ENCODE results near the gene WWOX.

The WWOX gene

DNA sequence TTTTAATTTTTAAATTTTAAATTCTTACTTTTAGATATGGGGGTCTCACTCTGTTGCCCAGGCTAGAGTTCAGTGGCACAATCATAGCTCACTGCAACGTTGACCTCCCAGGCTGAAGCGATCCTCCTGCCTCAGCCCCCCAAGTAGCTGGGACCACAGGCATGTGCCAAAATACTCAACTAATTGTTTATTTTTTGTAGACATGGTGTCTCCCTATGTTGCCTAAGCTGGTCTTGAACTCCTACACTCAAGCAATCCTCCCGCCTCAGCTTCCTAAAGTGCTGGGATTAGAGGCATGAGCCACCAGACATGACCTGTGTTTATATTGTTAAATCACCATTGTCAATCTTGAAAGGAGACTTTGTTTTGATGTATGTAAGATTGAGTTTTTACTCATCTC is 332.2 kb downstream of the WWOX start:
- Histone ChIP-seq H3K4ac (ENCODE audit: low read depth, low read length) (no peak overlapping the region), H4K12ac (ENCODE audit: low read depth, low read length) (no peak overlapping the region), H2AK5ac (ENCODE audit: low read length) (no peak overlapping the region), H3K79me2 (ENCODE audit: control insufficient read depth, insufficient read depth, low read length, poor library complexity) (no peaks in the 10 kb centered on the region), H3K27me3 (ENCODE audit: insufficient read depth, low read length) (no peaks in the 10 kb centered on the region), H3K18ac (ENCODE audit: low read length) (no peak overlapping the region), H2BK120ac (ENCODE audit: insufficient read depth, low read length, poor library complexity) (no peak overlapping the region), H3K23ac (ENCODE audit: low read length) (no peak overlapping the region), H3K27ac (ENCODE audit: low read depth, low read length) (no peak overlapping the region), H3K4me3 (ENCODE audit: low read depth, low read length) (no peak overlapping the region), H2BK12ac (ENCODE audit: low read length) (no peak overlapping the region), H3K4me1 (ENCODE audit: control insufficient read depth in 1 of 2, insufficient read depth in 2 of 2, low read length in 2 of 2) (no peaks in the 10 kb centered on the region), H3K9me3 (ENCODE audit: insufficient read depth, low read depth, low read length) (no peaks in the 10 kb centered on the region), H4K91ac (ENCODE audit: low read depth, low read length) (no peak overlapping the region), H3K4me2 (ENCODE audit: low read length) (no peak overlapping the region), H3K79me1 (ENCODE audit: low read length) (no peaks in the 10 kb centered on the region), H3K9ac (ENCODE audit: low read length) (no peak overlapping the region), H2AFZ (ENCODE audit: insufficient read depth, low read length, poor library complexity) (no peak overlapping the region), H4K8ac (ENCODE audit: low read depth, low read length) (no peak overlapping the region), H3K14ac (ENCODE audit: low read length) (no peak overlapping the region), H2BK5ac (ENCODE audit: low read depth, low read length, poor library complexity) (no peak overlapping the region), H3K36me3 (ENCODE audit: control insufficient read depth in 1 of 2, insufficient read depth in 2 of 2, low read length in 2 of 2) (peaks cover 0 to 3% of the 10 kb centered on the region in 2 experiments)
- no CpG with 5 or more reads among the region's 3 CpGs for WGBS (ENCODE audit: extremely low coverage, insufficient coverage, insufficient read length)
- no peak for DNase-seq

DNA sequence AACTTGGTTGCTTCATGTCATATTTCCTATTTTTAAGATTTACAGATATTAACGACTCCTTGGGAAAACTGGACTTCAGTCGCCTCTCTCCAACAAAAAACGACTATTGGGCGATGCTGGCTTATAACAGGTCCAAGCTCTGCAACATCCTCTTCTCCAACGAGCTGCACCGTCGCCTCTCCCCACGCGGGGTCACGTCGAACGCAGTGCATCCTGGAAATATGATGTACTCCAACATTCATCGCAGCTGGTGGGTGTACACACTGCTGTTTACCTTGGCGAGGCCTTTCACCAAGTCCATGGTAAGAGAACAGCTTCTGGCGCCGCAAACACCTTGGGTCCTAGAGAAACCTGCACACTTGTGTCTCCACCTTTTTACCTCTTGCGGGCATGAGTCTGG is 333.0 kb downstream of the WWOX start:
- H3K27ac ChIP-seq (ENCODE audit: low read depth, low read length) = no peak overlapping the region
- H3K4me1 ChIP-seq (ENCODE audit: control insufficient read depth in 1 of 2, insufficient read depth in 2 of 2, low read length in 2 of 2) = no peaks in the 10 kb centered on the region
- H3K9ac ChIP-seq (ENCODE audit: low read length) = no peak overlapping the region
- H3K14ac ChIP-seq (ENCODE audit: low read length) = no peak overlapping the region
- H4K8ac ChIP-seq (ENCODE audit: low read depth, low read length) = no peak overlapping the region
- no peak overlapping the region for H2AK5ac ChIP-seq (ENCODE audit: low read length)
- no peak overlapping the region for H2BK12ac ChIP-seq (ENCODE audit: low read length)
- no peaks in the 10 kb centered on the region for H3K27me3 ChIP-seq (ENCODE audit: insufficient read depth, low read length)
- H3K4ac ChIP-seq (ENCODE audit: low read depth, low read length) = no peak overlapping the region
- no peak overlapping the region for H3K18ac ChIP-seq (ENCODE audit: low read length)
- no peak overlapping the region for H2AFZ ChIP-seq (ENCODE audit: insufficient read depth, low read length, poor library complexity)
- no peak overlapping the region for H4K91ac ChIP-seq (ENCODE audit: low read depth, low read length)
- H3K9me3 ChIP-seq (ENCODE audit: insufficient read depth, low read depth, low read length) = no peaks in the 10 kb centered on the region
- no CpG with 5 or more reads among the region's 17 CpGs for WGBS (ENCODE audit: extremely low coverage, insufficient coverage, insufficient read length)
- no peaks in the 10 kb centered on the region for H3K79me1 ChIP-seq (ENCODE audit: low read length)
- no peak overlapping the region for H2BK5ac ChIP-seq (ENCODE audit: low read depth, low read length, poor library complexity)
- DNase-seq = no peak
- no peak overlapping the region for H3K23ac ChIP-seq (ENCODE audit: low read length)
- H2BK120ac ChIP-seq (ENCODE audit: insufficient read depth, low read length, poor library complexity) = no peak overlapping the region
- H3K4me2 ChIP-seq (ENCODE audit: low read length) = no peak overlapping the region
- H3K4me3 ChIP-seq (ENCODE audit: low read depth, low read length) = no peak overlapping the region
- no peak overlapping the region for H4K12ac ChIP-seq (ENCODE audit: low read depth, low read length)
- no peaks in the 10 kb centered on the region for H3K79me2 ChIP-seq (ENCODE audit: control insufficient read depth, insufficient read depth, low read length, poor library complexity)
- H3K36me3 ChIP-seq (ENCODE audit: control insufficient read depth in 1 of 2, insufficient read depth in 2 of 2, low read length in 2 of 2) = peaks cover 0 to 3% of the 10 kb centered on the region in 2 experiments

DNA sequence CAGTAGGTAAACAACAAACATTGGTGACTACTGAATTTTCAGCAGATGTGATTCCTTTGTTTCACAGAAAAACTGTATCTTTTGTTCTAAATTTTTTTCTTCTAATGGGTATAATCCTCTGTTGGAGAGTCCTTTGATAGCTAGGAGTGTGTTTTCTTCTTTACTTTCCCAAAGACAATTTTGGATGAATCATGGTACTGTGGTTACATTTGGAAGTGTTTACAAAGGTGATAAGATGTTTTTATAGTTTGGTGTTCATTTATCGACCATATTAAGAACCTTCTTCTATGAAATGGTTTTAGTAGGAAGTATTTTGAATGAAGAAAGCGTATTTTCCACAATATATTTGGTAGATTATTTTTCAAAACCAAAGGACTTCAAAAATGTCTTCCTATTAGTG is 333.7 kb downstream of the WWOX start:
- Histone ChIP-seq H3K23ac (ENCODE audit: low read length) (no peak overlapping the region), H2AFZ (ENCODE audit: insufficient read depth, low read length, poor library complexity) (no peak overlapping the region), H4K8ac (ENCODE audit: low read depth, low read length) (no peak overlapping the region), H2AK5ac (ENCODE audit: low read length) (no peak overlapping the region), H4K91ac (ENCODE audit: low read depth, low read length) (no peak overlapping the region), H3K9ac (ENCODE audit: low read length) (no peak overlapping the region), H3K4me2 (ENCODE audit: low read length) (no peak overlapping the region), H3K79me2 (ENCODE audit: control insufficient read depth, insufficient read depth, low read length, poor library complexity) (no peaks in the 10 kb centered on the region), H3K9me3 (ENCODE audit: insufficient read depth, low read depth, low read length) (no peaks in the 10 kb centered on the region), H3K27ac (ENCODE audit: low read depth, low read length) (no peak overlapping the region), H2BK120ac (ENCODE audit: insufficient read depth, low read length, poor library complexity) (no peak overlapping the region), H4K12ac (ENCODE audit: low read depth, low read length) (no peak overlapping the region), H3K4me3 (ENCODE audit: low read depth, low read length) (no peak overlapping the region), H3K79me1 (ENCODE audit: low read length) (no peaks in the 10 kb centered on the region), H3K36me3 (ENCODE audit: control insufficient read depth in 1 of 2, insufficient read depth in 2 of 2, low read length in 2 of 2) (peaks cover 0 to 3% of the 10 kb centered on the region in 2 experiments), H3K27me3 (ENCODE audit: insufficient read depth, low read length) (no peaks in the 10 kb centered on the region), H3K4me1 (ENCODE audit: control insufficient read depth in 1 of 2, insufficient read depth in 2 of 2, low read length in 2 of 2) (no peaks in the 10 kb centered on the region), H2BK5ac (ENCODE audit: low read depth, low read length, poor library complexity) (no peak overlapping the region), H2BK12ac (ENCODE audit: low read length) (no peak overlapping the region), H3K18ac (ENCODE audit: low read length) (no peak overlapping the region), H3K14ac (ENCODE audit: low read length) (no peak overlapping the region), H3K4ac (ENCODE audit: low read depth, low read length) (no peak overlapping the region)
- no peak for DNase-seq
- no CpG with 5 or more reads among the region's 2 CpGs for WGBS (ENCODE audit: extremely low coverage, insufficient coverage, insufficient read length)

- H2AFZ ChIP-seq (ENCODE audit: insufficient read depth, low read length, poor library complexity) = no peak overlapping the region
- H3K14ac ChIP-seq (ENCODE audit: low read length) = no peak overlapping the region
- no peaks in the 10 kb centered on the region for H3K79me1 ChIP-seq (ENCODE audit: low read length)
- H3K27ac ChIP-seq (ENCODE audit: low read depth, low read length) = no peak overlapping the region
- no peak overlapping the region for H2BK12ac ChIP-seq (ENCODE audit: low read length)
- no peaks in the 10 kb centered on the region for H3K27me3 ChIP-seq (ENCODE audit: insufficient read depth, low read length)
- H4K12ac ChIP-seq (ENCODE audit: low read depth, low read length) = no peak overlapping the region
- H3K23ac ChIP-seq (ENCODE audit: low read length) = no peak overlapping the region
- no peak overlapping the region for H4K91ac ChIP-seq (ENCODE audit: low read depth, low read length)
- no peak overlapping the region for H2BK5ac ChIP-seq (ENCODE audit: low read depth, low read length, poor library complexity)
- H2AK5ac ChIP-seq (ENCODE audit: low read length) = no peak overlapping the region
- no peaks in the 10 kb centered on the region for H3K4me1 ChIP-seq (ENCODE audit: control insufficient read depth in 1 of 2, insufficient read depth in 2 of 2, low read length in 2 of 2)
- WGBS (ENCODE audit: extremely low coverage, insufficient coverage, insufficient read length) = no CpG with 5 or more reads among the region's 4 CpGs
- H3K9ac ChIP-seq (ENCODE audit: low read length) = no peak overlapping the region
- no peak overlapping the region for H3K4ac ChIP-seq (ENCODE audit: low read depth, low read length)
- no peaks in the 10 kb centered on the region for H3K79me2 ChIP-seq (ENCODE audit: control insufficient read depth, insufficient read depth, low read length, poor library complexity)
- no peaks in the 10 kb centered on the region for H3K9me3 ChIP-seq (ENCODE audit: insufficient read depth, low read depth, low read length)
- H3K4me3 ChIP-seq (ENCODE audit: low read depth, low read length) = no peak overlapping the region
- H2BK120ac ChIP-seq (ENCODE audit: insufficient read depth, low read length, poor library complexity) = no peak overlapping the region
- no peak overlapping the region for H3K18ac ChIP-seq (ENCODE audit: low read length)
- H3K36me3 ChIP-seq (ENCODE audit: control insufficient read depth in 1 of 2, insufficient read depth in 2 of 2, low read length in 2 of 2) = peaks cover 0 to 3% of the 10 kb centered on the region in 2 experiments
- H4K8ac ChIP-seq (ENCODE audit: low read depth, low read length) = no peak overlapping the region
- no peak for DNase-seq
- no peak overlapping the region for H3K4me2 ChIP-seq (ENCODE audit: low read length)
Observed at GRCh38 chr16:78434401-78434800, 334.9 kb downstream of the WWOX start.
